DMS153 (cell line): ENCODE data around the gene KLHL22.
"Not testable (repeated sequence)": the region's sequence is repeated elsewhere in the genome, so short reads cannot be mapped to it uniquely, and the experiment has no call there.

Experiments used
- DNase-seq: peaks from one replicate; lab custom pipeline; 2025; lab: John Stamatoyannopoulos, UW

Gene KLHL22

GRCh38 chr22:20420157-20420842 is 75.3 kb downstream of the KLHL22 start:
- no peak for DNase-seq

- DNase-seq = no peak
Measured at GRCh38 chr22:20419664-20419951, 76.0 kb downstream of the KLHL22 start.

GRCh38 chr22:20418211-20418788 is 77.3 kb downstream of the KLHL22 start:
- peak; percentile 43 for DNase-seq

- not testable (repeated sequence) for DNase-seq
Measured at GRCh38 chr22:20415699-20416098, 79.9 kb downstream of the KLHL22 start.

- DNase-seq = not testable (repeated sequence)
Measured at GRCh38 chr22:20415241-20415640, 80.4 kb downstream of the KLHL22 start.

- no peak for DNase-seq
Measured at GRCh38 chr22:20414450-20414849, 81.1 kb downstream of the KLHL22 start.

GRCh38 chr22:20414059-20414440 is 81.5 kb downstream of the KLHL22 start:
- DNase-seq = no peak

GRCh38 chr22:20413217-20414058 is 82.2 kb downstream of the KLHL22 start:
- no peak for DNase-seq

- no peak for DNase-seq
Measured at GRCh38 chr22:20412474-20413216, 83.0 kb downstream of the KLHL22 start.

GRCh38 chr22:20409385-20409784 is 86.2 kb downstream of the KLHL22 start:
- DNase-seq = not testable (repeated sequence)

- DNase-seq = no peak
Measured at GRCh38 chr22:20408891-20409290, 86.7 kb downstream of the KLHL22 start.

GRCh38 chr22:20407829-20408228 is 87.8 kb downstream of the KLHL22 start:
- DNase-seq = no peak

GRCh38 chr22:20406686-20407408 is 88.7 kb downstream of the KLHL22 start:
- no peak for DNase-seq

- DNase-seq = no peak
Measured at GRCh38 chr22:20405931-20406685, 89.5 kb downstream of the KLHL22 start.

GRCh38 chr22:20405291-20405930 is 90.2 kb downstream of the KLHL22 start:
- DNase-seq = no peak

- DNase-seq = no peak
Measured at GRCh38 chr22:20404881-20405280, 90.7 kb downstream of the KLHL22 start.

- DNase-seq = no peak
Measured at GRCh38 chr22:20403779-20404140, 91.8 kb downstream of the KLHL22 start.

GRCh38 chr22:20402960-20403778 is 92.4 kb downstream of the KLHL22 start:
- no peak for DNase-seq

GRCh38 chr22:20401376-20402014 is 94.1 kb downstream of the KLHL22 start:
- no peak for DNase-seq
